Germinal center (tissue), 1 donor: ENCODE measurements around the gene CD83.

Experiments
- DNase-seq: peaks from one replicate; pipeline ENCODE4 v3.0.0; 2012; ENCODE audit warnings: mixed read lengths, low spot score

CD83 gene

GRCh38 chr6:14091339-14091978, 26.1 kb upstream of the CD83 start:
- DNase-seq: no peak

- peak; percentile 34 for DNase-seq
Observed at GRCh38 chr6:14092316-14092715, 25.3 kb upstream of the CD83 start.

GRCh38 chr6:14092838-14093789, 24.5 kb upstream of the CD83 start:
- no peak for DNase-seq

- no peak for DNase-seq
Observed at GRCh38 chr6:14094721-14095120, 22.9 kb upstream of the CD83 start.

- DNase-seq: peak; percentile 50
Observed at GRCh38 chr6:14095437-14095836, 22.1 kb upstream of the CD83 start.

- DNase-seq: no peak
Observed at GRCh38 chr6:14100138-14100537, 17.4 kb upstream of the CD83 start.

- no peak for DNase-seq
Observed at GRCh38 chr6:14100966-14101365, 16.6 kb upstream of the CD83 start.

- DNase-seq: no peak
Observed at GRCh38 chr6:14102383-14102782, 15.2 kb upstream of the CD83 start.

GRCh38 chr6:14105547-14105946, 12.0 kb upstream of the CD83 start:
- DNase-seq: no peak

GRCh38 chr6:14107000-14107399, 10.6 kb upstream of the CD83 start:
- no peak for DNase-seq

GRCh38 chr6:14107711-14108494, 9.7 kb upstream of the CD83 start:
- DNase-seq: no peak

- peak; percentile 86 for DNase-seq
Observed at GRCh38 chr6:14108571-14109410, 8.8 kb upstream of the CD83 start.

- no peak for DNase-seq
Observed at GRCh38 chr6:14109411-14109826, 8.2 kb upstream of the CD83 start.

- DNase-seq: no peak
Observed at GRCh38 chr6:14110001-14110818, 7.4 kb upstream of the CD83 start.

GRCh38 chr6:14113976-14114375, 3.6 kb upstream of the CD83 start:
- no peak for DNase-seq

GRCh38 chr6:14118091-14118439, 493 bp downstream of the CD83 start:
- DNase-seq: no peak

- DNase-seq: no peak
Observed at GRCh38 chr6:14118446-14118845, 874 bp downstream of the CD83 start.

GRCh38 chr6:14119784-14120183, 2.2 kb downstream of the CD83 start:
- DNase-seq: no peak

- DNase-seq: no peak
Observed at GRCh38 chr6:14120546-14120945, 3.0 kb downstream of the CD83 start.

GRCh38 chr6:14121936-14122344, 4.4 kb downstream of the CD83 start:
- peak; percentile 77 for DNase-seq
